LNCaP clone FGC (cell line): ENCODE data around the gene PRDM15.

Experiments
- DNase-seq: peaks from one replicate; pipeline ENCODE4 v3.0.0-alpha.2; 2011; ENCODE audit warnings: low read depth
- H3K4me3 ChIP-seq: 2 replicates; pipeline ENCODE4 v1.5.1; 2011; ENCODE audit warnings: mild to moderate bottlenecking, low read depth, low read length, control low read depth
- CTCF ChIP-seq: IDR thresholded peaks from 2 replicates; pipeline ENCODE4 v1.5.1; 2012; ENCODE audit warnings: mild to moderate bottlenecking; ENCODE audit not compliant: control insufficient read depth, insufficient read depth; ENCODE audit errors: extremely low read depth

Gene PRDM15

DNA sequence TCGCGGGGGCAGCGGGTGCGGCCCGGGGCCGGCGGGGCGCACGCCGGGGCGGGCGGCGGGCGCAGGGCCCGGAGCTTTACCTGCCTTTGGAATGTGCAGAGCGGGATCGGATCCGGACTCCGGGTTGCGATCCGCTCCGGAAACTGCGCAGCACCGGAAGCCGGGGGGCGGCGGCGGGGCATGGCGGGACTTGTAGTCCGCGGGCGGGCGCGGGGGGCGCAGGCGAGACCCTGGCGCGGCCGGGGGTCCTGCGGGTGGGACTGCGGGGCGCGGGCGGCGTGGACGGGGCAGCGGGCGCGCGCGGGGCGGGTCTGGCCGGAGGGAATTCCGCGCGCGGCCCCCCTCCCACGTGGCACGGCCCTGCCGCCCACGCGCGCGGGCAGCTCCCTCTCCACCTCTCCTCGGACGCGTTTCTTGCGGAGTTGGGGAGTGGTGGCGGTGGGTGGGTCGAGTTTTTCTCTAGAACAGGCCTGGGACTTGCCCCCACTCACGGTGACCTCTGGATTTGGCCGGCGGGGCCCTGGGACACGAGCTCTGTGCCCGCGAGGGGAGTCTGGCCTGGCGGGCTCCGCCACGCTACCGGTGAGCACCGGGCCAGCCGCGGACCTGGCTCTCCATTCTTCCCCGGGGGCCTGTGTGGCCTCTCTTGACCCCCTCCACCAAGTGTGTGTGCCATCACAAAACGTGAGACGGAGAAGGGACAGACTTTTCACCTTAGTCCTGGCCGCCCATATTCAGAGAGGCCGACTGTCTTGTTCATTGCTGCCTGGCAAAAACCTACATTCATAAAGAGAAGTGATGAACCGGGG is at the start of gene PRDM15:
PRDM15 (minus strand) TSS at position 155 of the 809 bp plus-strand sequence. CDS start 18,981 bp downstream, outside the sequence.
- no peak for TF ChIP-seq CTCF
- peak; percentile 41 for DNase-seq
- H3K4me3 ChIP-seq = peak within 1 kb of the TSS; percentile 65

GRCh38 chr21:41928621-41929220 is 49.6 kb upstream of the PRDM15 start:
- no peak for DNase-seq
- no peak for TF ChIP-seq CTCF

GRCh38 chr21:41927727-41928409 is 48.7 kb upstream of the PRDM15 start:
- no peak for TF ChIP-seq CTCF
- H3K4me3 ChIP-seq = no peak overlapping the region
- no peak for DNase-seq

More at GRCh38 chr21:41928621-41929220, 49.6 kb upstream of the PRDM15 start:
- no peak overlapping the region for H3K4me3 ChIP-seq

- peak overlapping the region; percentile 35 for H3K4me3 ChIP-seq
- TF ChIP-seq CTCF = no peak
- DNase-seq = no peak
Observed at GRCh38 chr21:41926807-41927171, 47.6 kb upstream of the PRDM15 start.

DNA sequence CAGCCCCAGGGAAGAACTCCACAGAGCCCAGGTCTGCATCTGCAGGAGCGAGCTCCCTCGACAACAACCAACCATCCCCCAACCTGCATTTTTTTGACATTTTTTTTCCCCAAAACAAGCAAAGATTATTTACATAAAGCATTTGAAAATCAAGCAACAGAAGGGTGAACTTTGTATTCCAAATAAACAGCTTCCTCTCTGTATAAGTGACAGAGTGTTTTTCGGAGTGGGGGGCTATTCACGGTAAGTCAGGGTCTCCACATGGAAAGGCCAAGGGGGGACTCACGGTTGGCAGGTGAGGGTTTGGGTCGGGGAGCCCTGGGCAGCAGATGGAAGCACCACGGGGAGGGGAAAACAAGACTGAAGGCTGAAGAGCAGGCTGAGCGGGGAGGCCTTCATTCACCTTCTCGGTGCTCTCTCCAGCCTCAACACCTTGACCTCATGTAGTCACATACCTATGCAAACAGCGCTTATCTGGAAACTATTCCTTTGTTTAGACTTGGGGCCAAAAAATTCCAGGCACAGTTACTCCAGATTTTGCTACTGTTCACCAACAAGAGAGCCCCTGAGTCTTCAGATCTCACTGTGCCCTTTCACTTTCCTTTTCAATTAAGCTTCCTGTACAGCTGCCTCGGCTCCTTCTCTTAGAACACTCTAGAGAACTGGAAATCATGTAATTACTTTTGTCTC is 47.1 kb upstream of the PRDM15 start:
- H3K4me3 ChIP-seq = peak overlapping the region; percentile 35
- DNase-seq = peak; percentile 14
- TF ChIP-seq CTCF = no peak

- no peak for DNase-seq
- H3K4me3 ChIP-seq = peak overlapping the region; percentile 35; the same call in 1 of the 2 replicates
- TF ChIP-seq CTCF = no peak
Observed at GRCh38 chr21:41925767-41926116, 46.6 kb upstream of the PRDM15 start.
